HG03558 (cell line): ENCODE data around the gene PRDM11.
"Not testable (repeated sequence)": the region's sequence is repeated elsewhere in the genome, so short reads cannot be mapped to it uniquely, and the experiment has no call there.

ENCODE experiments used
- ATAC-seq: cut with Tn5 transposase; IDR thresholded peaks from one replicate; pipeline ENCODE4 v1.9.1; 2021; ENCODE audit warnings: moderate number of reproducible peaks; ENCODE audit not compliant: unreplicated experiment; ENCODE audit errors: extremely low read depth

PRDM11 gene

DNA sequence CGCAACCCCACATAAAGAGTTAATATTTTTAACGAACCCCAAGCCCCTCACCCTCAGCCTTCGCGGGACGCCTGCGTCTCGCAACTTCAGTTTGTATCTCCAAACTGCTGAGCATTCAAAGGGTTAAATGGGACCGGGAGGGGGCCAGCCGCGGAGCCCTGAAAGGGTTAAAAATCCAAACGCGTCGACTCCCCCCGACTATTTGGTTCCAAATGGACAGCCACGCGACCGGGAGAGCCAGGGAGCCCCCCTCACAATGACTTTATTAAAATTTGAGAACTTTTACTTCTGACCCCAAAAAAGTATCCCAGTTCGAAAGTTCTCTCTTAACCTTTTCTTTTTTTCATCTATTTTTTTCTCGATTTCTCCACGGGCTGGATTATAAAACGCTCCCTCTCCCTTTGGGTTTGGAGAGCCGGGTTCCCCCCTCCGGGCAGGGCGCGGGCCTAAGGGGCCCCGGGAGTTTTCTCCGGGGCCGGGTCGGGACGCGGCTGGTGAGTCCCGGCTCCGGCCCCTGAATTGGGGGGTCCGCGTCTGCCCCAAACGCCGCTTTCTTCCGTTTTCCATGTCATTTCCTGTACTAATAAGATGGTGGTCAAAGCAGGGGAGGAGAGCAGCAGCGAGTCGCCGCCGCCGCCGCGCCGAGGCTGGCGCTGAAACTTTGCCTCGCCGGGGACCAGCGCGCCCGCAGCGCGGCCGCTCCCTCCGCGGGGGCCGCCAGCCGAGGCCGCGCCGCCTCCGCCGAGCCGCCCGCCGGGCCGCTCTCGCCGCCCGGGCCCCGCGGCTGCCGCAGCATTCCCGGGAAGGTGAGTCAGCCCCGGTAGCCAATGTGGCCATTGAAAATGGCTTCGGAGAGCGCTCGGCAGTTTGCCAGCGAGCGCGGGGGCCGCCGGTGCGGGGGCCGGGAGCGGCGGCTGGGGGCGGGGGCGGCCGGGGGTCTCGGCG, at the start of gene PRDM11:
TSS of gene PRDM11 (plus strand) at position 568 of the 945 bp plus-strand sequence. CDS start 35,128 bp downstream, outside the sequence.
- peak; percentile 21 for ATAC-seq

GRCh38 chr11:45097721-45098493, 48.5 kb upstream of the PRDM11 start:
- ATAC-seq, result no peak

- no peak for ATAC-seq
These were observed 47.5 kb upstream of the PRDM11 start for GRCh38 chr11:45098929-45099328.

- no peak for ATAC-seq
These were observed 46.1 kb upstream of the PRDM11 start for GRCh38 chr11:45100339-45100738.

DNA sequence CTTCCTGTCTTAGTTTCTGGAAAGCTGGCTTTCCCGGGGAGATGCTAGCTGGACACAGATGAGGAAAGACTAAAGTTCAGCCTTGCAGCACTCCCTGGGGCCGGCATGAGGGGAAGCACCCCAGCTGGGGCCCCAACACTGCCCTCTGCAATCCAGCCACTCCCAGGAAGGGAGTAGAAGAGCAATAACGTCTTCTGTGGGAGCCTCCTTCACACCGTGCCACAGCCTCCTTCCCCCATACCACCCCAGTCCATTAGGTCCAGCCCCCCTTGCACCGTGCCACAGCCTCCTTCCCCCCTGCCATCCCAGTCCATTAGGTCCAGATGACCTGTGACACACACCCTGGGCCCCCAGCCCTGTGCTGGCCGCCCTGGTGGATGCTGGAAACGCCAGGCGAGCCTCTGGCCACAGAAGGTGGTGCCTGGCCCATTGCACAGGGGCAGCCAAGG, 44.1 kb upstream of the PRDM11 start:
- no peak for ATAC-seq

- ATAC-seq, result peak; percentile 88
These were observed 43.4 kb upstream of the PRDM11 start for GRCh38 chr11:45102810-45103621.

DNA sequence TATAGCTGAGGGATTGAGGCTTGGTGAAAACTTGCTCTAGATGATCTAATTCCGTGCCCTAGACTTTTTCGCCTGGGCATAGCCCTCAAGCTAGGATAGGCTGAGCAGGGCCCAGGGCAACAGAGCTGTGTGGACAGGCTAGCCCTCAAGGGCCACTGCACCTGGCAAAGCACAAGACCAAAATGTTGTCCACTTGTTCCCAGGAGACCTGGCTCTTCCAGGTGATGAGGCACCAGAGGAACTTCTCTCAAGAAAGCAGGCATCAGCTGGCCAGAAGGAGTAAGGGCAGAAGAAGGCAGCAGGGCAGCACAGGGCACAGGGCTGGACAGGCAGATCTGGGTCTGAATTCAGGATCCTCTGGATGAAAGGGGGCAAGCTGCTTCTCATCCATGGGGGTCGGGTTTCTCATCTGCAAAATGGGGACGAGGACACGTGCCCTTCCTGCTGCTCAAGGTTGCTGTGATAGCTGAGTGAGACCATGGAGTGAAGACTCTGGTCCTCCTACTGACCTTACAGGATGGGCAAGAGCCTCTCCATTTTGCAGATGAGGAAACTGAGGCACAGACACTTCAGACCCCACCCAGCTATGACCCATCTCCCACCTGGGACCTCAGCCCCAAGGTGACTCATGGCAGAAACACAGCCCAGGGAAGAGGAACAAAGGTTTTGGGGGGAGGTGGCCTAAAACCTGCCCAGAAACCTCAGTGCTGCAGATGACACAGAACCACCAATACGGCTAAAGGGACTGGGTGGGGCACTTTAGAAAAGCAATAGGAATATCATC, 42.2 kb upstream of the PRDM11 start:
- no peak for ATAC-seq

DNA sequence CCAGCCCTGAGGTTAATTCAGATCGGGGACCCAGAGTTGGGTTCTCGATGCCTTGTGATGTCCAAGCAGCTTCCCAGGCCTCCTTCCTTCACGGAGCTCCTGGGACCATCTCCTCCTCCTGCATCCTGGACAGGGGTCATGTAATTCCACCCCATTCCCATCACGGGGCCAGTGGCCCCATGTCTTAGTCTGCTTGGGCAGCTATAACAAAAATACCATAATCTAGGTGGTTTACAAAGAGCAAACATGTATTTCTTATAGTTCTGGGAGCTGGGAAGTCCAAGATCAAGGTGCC, 41.7 kb upstream of the PRDM11 start:
- ATAC-seq, result no peak

- no peak for ATAC-seq
These were observed 41.0 kb upstream of the PRDM11 start for GRCh38 chr11:45105233-45105983.

DNA sequence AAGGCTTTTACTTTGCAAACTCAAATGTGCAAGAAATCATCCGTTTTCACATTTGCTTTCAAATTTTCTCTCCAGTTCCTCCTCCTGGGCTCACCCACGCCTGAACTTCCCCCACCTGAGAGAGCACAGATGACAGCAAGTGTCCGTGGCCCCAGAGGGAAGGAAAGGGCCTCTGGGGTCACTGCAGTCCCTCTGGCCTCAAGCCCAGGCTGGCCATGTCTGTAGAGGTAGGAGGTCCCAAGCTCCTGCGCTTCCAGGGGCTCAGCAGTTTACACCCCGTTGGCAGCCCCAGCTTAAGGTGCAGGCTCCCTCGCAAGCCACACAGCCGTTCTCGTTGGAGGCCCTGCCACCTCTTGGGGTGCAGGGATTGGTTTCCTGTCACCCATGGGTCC, 40.5 kb upstream of the PRDM11 start:
- no peak for ATAC-seq

GRCh38 chr11:45106440-45106839, 40.0 kb upstream of the PRDM11 start:
- ATAC-seq, result no peak

GRCh38 chr11:45107029-45107428, 39.4 kb upstream of the PRDM11 start:
- ATAC-seq, result no peak

GRCh38 chr11:45108070-45109064, 38.1 kb upstream of the PRDM11 start:
- no peak for ATAC-seq

GRCh38 chr11:45109400-45109799, 37.0 kb upstream of the PRDM11 start:
- no peak for ATAC-seq

GRCh38 chr11:45110562-45110961, 35.9 kb upstream of the PRDM11 start:
- ATAC-seq, result no peak

GRCh38 chr11:45113807-45114206, 32.6 kb upstream of the PRDM11 start:
- ATAC-seq, result no peak

GRCh38 chr11:45127836-45128235, 18.6 kb upstream of the PRDM11 start:
- not testable (repeated sequence) for ATAC-seq

DNA sequence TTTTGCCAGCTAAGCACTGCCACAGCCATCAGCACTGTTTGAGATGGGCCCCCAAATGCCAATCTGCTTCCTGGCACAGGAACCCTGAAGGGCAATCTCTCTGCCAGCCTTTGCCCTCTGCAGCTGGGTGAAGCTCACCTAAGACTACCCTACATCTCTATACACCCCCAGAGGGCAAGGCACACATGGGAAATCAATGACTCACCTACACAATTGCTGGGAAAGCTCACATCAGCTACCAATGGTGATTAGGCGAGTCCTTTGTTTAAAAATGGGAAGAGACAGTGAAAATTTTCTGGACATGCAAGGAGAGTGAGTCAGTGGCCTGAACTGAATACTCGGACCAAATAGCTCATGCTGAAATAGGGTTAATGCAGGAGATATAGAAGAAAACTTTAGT, 12.6 kb upstream of the PRDM11 start:
- ATAC-seq, result no peak
